Karpas-422 (cell line): ENCODE results near the gene ATG13. TPM values are rescaled to one million over a fixed set of nuclear protein-coding genes. Genes with fewer than 3 reads are reported as not detected.
A peak's percentile ranks its signal among the peaks of the same experiment; 100 is the strongest.
"Not testable (repeated sequence)": the region's sequence is repeated elsewhere in the genome, so short reads cannot be mapped to it uniquely, and the experiment has no call there.

Experiments used
- DNase-seq: peaks from one replicate; pipeline ENCODE4 v3.0.0-alpha.2; 2015
- H2AFZ ChIP-seq: fragments of 200-600 bp; sonication (generic); 2 replicates; pipeline ENCODE4 v1.6.1; 2014; ENCODE audit warnings: antibody characterized with exemption, low read length, mixed read lengths
- H3K27ac ChIP-seq: fragments of 200-600 bp; sonication (generic); 2 replicates; pipeline ENCODE4 v1.5.1; 2014; ENCODE audit warnings: mild to moderate bottlenecking, low read length, moderate library complexity
- H3K27me3 ChIP-seq: fragments of 200-600 bp; sonication (generic); 2 replicates; pipeline ENCODE4 v1.6.1; 2014; ENCODE audit warnings: low read length, mixed read lengths
- H3K36me3 ChIP-seq: fragments of 200-600 bp; sonication (generic); 2 replicates; pipeline ENCODE4 v1.6.1; 2014; ENCODE audit warnings: low read length, mixed read lengths; ENCODE audit not compliant: insufficient read depth
- H3K4me1 ChIP-seq: fragments of 200-600 bp; sonication (generic); 2 replicates; pipeline ENCODE4 v1.6.1; 2014; ENCODE audit warnings: mild to moderate bottlenecking, low read length, mixed read lengths
- H3K4me2 ChIP-seq: fragments of 200-600 bp; sonication (generic); 2 replicates; pipeline ENCODE4 v1.6.1; 2014; ENCODE audit warnings: low read length, low read depth, mild to moderate bottlenecking; ENCODE audit not compliant: poor library complexity, severe bottlenecking
- H3K4me3 ChIP-seq: fragments of 200-600 bp; sonication (generic); 2 replicates; pipeline ENCODE4 v1.5.1; 2014; ENCODE audit warnings: mild to moderate bottlenecking, antibody characterized with exemption, low read length, mixed read lengths
- H3K79me2 ChIP-seq: fragments of 200-600 bp; sonication (generic); 2 replicates; pipeline ENCODE4 v1.6.1; 2014; ENCODE audit warnings: mild to moderate bottlenecking, low read length, mixed read lengths
- H3K9ac ChIP-seq: fragments of 200-600 bp; sonication (generic); 2 replicates; pipeline ENCODE4 v1.6.0; 2014; ENCODE audit warnings: low read length
- H3K9me2 ChIP-seq: fragments of 200-600 bp; sonication (generic), shearing (Covaris generic); replicated peaks from 2 replicates; pipeline ENCODE4 v1.6.0; 2014; ENCODE audit warnings: mild to moderate bottlenecking, low read length, moderate library complexity; ENCODE audit not compliant: insufficient read depth
- H3K9me3 ChIP-seq: fragments of 300-700, 200-600 bp; sonication (generic); 2 replicates; pipeline ENCODE4 v1.6.1; 2014; ENCODE audit warnings: low read length, mixed read lengths
- H4K20me1 ChIP-seq: fragments of 200-600 bp; sonication (generic); 2 replicates; pipeline ENCODE4 v1.6.1; 2014; ENCODE audit warnings: mild to moderate bottlenecking, antibody characterized with exemption, low read length, low read depth; ENCODE audit not compliant: insufficient read depth
- total RNA-seq: library from RNA; depleted of rRNA; stranded (reverse); fragments of >200 nt; shearing (Covaris generic); gene quantifications from 2 replicates; pipeline ENCODE4 v1.2.3, GENCODE V29; 2014; ENCODE audit warnings: low replicate concordance; rRNA removed

ATG13 gene
- total RNA-seq, result 77.4 and 79.2 TPM in 2 replicates

GRCh38 chr11:46617134-46617971, at the start of gene ATG13, which contains the start of gene HARBI1:
Gene ATG13, plus strand, starts transcription at chr11:46617553. Its CDS starts 26,739 bp downstream, at chr11:46644292.
Gene HARBI1, minus strand, starts transcription at chr11:46617227. Its CDS starts 990 bp downstream, at chr11:46616237.
- Histone ChIP-seq H4K20me1 (no peaks in the 10 kb centered on the region), H3K27ac (peak within 1 kb of the TSS; percentile 87), H3K4me2 (peak within 1 kb of the TSS; percentile 91), H3K36me3 (peaks cover 4% of the 10 kb centered on the region; the same call in 1 of the 2 replicates), H3K9me2 (no peaks in the 10 kb centered on the region), H3K27me3 (no peaks in the 10 kb centered on the region), H3K79me2 (peaks cover 56% of the 10 kb centered on the region), H3K4me3 (peak within 1 kb of the TSS; percentile 99), H3K9me3 (no peaks in the 10 kb centered on the region), H2AFZ (peak within 1 kb of the TSS; percentile 87), H3K4me1 (peaks cover 27% of the 10 kb centered on the region), H3K9ac (peak within 1 kb of the TSS; percentile 96)
- peak; percentile 96 for DNase-seq

- no peak overlapping the region for H3K9ac ChIP-seq
- peak overlapping the region; percentile 38 for H3K27ac ChIP-seq
- H4K20me1 ChIP-seq, result no peaks in the 10 kb centered on the region
- no peak overlapping the region for H3K4me2 ChIP-seq
- H3K9me3 ChIP-seq, result 0 out of 2 replicates have a peak, but pooled peaks cover 5% of the 10 kb centered on the region
- peaks cover 8% of the 10 kb centered on the region; the same call in 1 of the 2 replicates for H3K36me3 ChIP-seq
- H3K4me3 ChIP-seq, result no peak overlapping the region
- H3K27me3 ChIP-seq, result no peaks in the 10 kb centered on the region
- DNase-seq, result no peak
- peaks cover 82% of the 10 kb centered on the region for H3K79me2 ChIP-seq
- H2AFZ ChIP-seq, result no peak overlapping the region
- H3K9me2 ChIP-seq, result no peaks in the 10 kb centered on the region
- H3K4me1 ChIP-seq, result peaks cover 9% of the 10 kb centered on the region
These were observed 46.5 kb upstream of the ATG13 start for GRCh38 chr11:46570790-46571398.

GRCh38 chr11:46574656-46575055, 42.7 kb upstream of the ATG13 start:
- Histone ChIP-seq H3K27me3 (no peaks in the 10 kb centered on the region), H4K20me1 (0 out of 2 replicates have a peak, but pooled peaks cover 4% of the 10 kb centered on the region), H2AFZ (no peak overlapping the region), H3K79me2 (peaks cover 86% of the 10 kb centered on the region), H3K4me2 (no peak overlapping the region), H3K36me3 (peaks cover 8% of the 10 kb centered on the region; the same call in 1 of the 2 replicates), H3K4me1 (peaks cover 9% of the 10 kb centered on the region), H3K27ac (no peak overlapping the region), H3K9me3 (0 out of 2 replicates have a peak, but pooled peaks cover 5% of the 10 kb centered on the region), H3K9ac (no peak overlapping the region), H3K9me2 (no peaks in the 10 kb centered on the region), H3K4me3 (0 out of 2 replicates have a peak overlapping the region, but pooled peaks have one; percentile 25)
- DNase-seq, result no peak

- H3K4me2 ChIP-seq, result no peak overlapping the region
- no peak overlapping the region for H3K9ac ChIP-seq
- H3K9me2 ChIP-seq, result no peaks in the 10 kb centered on the region
- H3K9me3 ChIP-seq, result 0 out of 2 replicates have a peak, but pooled peaks cover 5% of the 10 kb centered on the region
- H3K4me1 ChIP-seq, result no peaks in the 10 kb centered on the region; the same call in 1 of the 2 replicates
- no peak overlapping the region for H2AFZ ChIP-seq
- H3K79me2 ChIP-seq, result peaks cover 89% of the 10 kb centered on the region
- H3K36me3 ChIP-seq, result peaks cover 8% of the 10 kb centered on the region; the same call in 1 of the 2 replicates
- H3K4me3 ChIP-seq, result no peak overlapping the region
- no peaks in the 10 kb centered on the region for H3K27me3 ChIP-seq
- H3K27ac ChIP-seq, result no peak overlapping the region
- DNase-seq, result no peak
- H4K20me1 ChIP-seq, result 0 out of 2 replicates have a peak, but pooled peaks cover 4% of the 10 kb centered on the region
These were observed 40.3 kb upstream of the ATG13 start for GRCh38 chr11:46577058-46577457.

- H3K79me2 ChIP-seq, result peaks cover 78% of the 10 kb centered on the region
- H3K27ac ChIP-seq, result no peak overlapping the region
- no peak overlapping the region for H2AFZ ChIP-seq
- no peaks in the 10 kb centered on the region for H4K20me1 ChIP-seq
- no peaks in the 10 kb centered on the region for H3K9me3 ChIP-seq
- no peaks in the 10 kb centered on the region for H3K9me2 ChIP-seq
- no peak overlapping the region for H3K4me2 ChIP-seq
- H3K36me3 ChIP-seq, result peaks cover 6% of the 10 kb centered on the region; the same call in 1 of the 2 replicates
- no peak overlapping the region for H3K9ac ChIP-seq
- no peak for DNase-seq
- H3K4me3 ChIP-seq, result no peak overlapping the region
- H3K4me1 ChIP-seq, result no peaks in the 10 kb centered on the region
- H3K27me3 ChIP-seq, result no peaks in the 10 kb centered on the region
These were observed 34.8 kb upstream of the ATG13 start for GRCh38 chr11:46582588-46582987.

GRCh38 chr11:46583513-46583912, 33.8 kb upstream of the ATG13 start:
- H3K79me2 ChIP-seq, result peaks cover 78% of the 10 kb centered on the region
- DNase-seq, H3K4me2 ChIP-seq, H3K9ac ChIP-seq, H3K36me3 ChIP-seq, H3K27ac ChIP-seq, H3K4me1 ChIP-seq, H3K27me3 ChIP-seq, H3K9me3 ChIP-seq, H2AFZ ChIP-seq, H3K9me2 ChIP-seq, H3K4me3 ChIP-seq, H4K20me1 ChIP-seq: not testable (repeated sequence)

- Histone ChIP-seq H3K27me3 (no peaks in the 10 kb centered on the region), H3K79me2 (peaks cover 80% of the 10 kb centered on the region), H3K9ac (no peak overlapping the region), H3K36me3 (peaks cover 6% of the 10 kb centered on the region; the same call in 1 of the 2 replicates), H3K4me2 (no peak overlapping the region), H3K4me3 (no peak overlapping the region), H3K4me1 (peaks cover 23% of the 10 kb centered on the region), H3K27ac (no peak overlapping the region), H2AFZ (no peak overlapping the region), H3K9me2 (no peaks in the 10 kb centered on the region), H3K9me3 (no peaks in the 10 kb centered on the region), H4K20me1 (peaks cover 4% of the 10 kb centered on the region; the same call in 1 of the 2 replicates)
- DNase-seq, result no peak
These were observed 29.2 kb upstream of the ATG13 start for GRCh38 chr11:46588131-46588530.

GRCh38 chr11:46588915-46589314, 28.4 kb upstream of the ATG13 start:
- Histone ChIP-seq H3K4me2 (no peak overlapping the region), H3K9me3 (no peaks in the 10 kb centered on the region), H3K4me3 (no peak overlapping the region), H3K27me3 (no peaks in the 10 kb centered on the region), H3K36me3 (peaks cover 6% of the 10 kb centered on the region; the same call in 1 of the 2 replicates), H2AFZ (no peak overlapping the region), H3K4me1 (peaks cover 23% of the 10 kb centered on the region), H3K79me2 (peaks cover 87% of the 10 kb centered on the region), H3K27ac (no peak overlapping the region), H4K20me1 (peaks cover 8% of the 10 kb centered on the region; the same call in 1 of the 2 replicates), H3K9ac (no peak overlapping the region), H3K9me2 (no peaks in the 10 kb centered on the region)
- no peak for DNase-seq
